HG02642 (cell line): ENCODE results near the gene EPN3.

Experiments
- ATAC-seq: cut with Tn5 transposase; IDR thresholded peaks from one replicate; pipeline ENCODE4 v1.9.1; 2021; ENCODE audit warnings: mild to moderate bottlenecking; ENCODE audit not compliant: unreplicated experiment, poor library complexity

EPN3 gene

DNA sequence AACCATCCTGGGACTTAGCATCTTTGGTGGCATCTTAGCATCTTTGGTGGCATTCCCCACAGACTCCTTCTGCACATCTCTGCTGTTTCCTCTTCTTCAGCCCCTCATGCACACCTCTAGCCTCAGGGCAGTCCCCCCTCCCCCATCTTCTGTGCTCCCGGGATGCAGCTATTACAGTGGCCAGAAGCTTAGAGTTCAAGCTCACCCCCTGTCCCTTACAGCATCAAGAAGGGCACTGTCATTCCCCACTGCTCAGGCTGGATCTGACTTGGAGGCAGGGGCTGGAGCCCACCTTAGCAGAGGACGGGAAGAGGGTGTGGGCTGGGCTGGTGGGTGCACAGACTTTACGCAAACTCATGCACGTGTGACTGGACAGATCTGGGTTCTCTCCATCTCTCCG is 650 bp downstream of the EPN3 start:
- ATAC-seq = no peak

DNA sequence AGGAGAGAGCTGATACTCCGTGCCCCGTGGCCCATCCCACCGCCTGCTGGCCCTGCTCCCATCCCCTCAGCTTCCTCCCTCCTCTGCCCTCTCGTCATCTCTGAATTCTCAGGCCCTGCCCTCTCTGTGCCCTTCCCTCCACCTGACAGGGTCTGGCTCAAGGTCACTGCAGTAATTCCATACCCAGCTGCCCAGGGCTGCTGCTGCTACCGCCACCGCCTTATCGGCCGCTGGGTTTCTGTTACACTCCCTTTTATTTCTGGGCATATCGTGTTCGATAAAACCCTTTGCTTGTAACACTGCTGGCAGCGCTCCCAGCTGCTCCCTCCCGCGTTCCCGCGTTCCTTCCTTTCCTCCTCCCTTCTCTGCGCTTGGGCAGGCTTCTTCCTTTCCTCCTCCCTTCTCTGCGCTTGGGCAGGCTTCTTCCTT is 1.2 kb downstream of the EPN3 start:
- ATAC-seq = no peak

DNA sequence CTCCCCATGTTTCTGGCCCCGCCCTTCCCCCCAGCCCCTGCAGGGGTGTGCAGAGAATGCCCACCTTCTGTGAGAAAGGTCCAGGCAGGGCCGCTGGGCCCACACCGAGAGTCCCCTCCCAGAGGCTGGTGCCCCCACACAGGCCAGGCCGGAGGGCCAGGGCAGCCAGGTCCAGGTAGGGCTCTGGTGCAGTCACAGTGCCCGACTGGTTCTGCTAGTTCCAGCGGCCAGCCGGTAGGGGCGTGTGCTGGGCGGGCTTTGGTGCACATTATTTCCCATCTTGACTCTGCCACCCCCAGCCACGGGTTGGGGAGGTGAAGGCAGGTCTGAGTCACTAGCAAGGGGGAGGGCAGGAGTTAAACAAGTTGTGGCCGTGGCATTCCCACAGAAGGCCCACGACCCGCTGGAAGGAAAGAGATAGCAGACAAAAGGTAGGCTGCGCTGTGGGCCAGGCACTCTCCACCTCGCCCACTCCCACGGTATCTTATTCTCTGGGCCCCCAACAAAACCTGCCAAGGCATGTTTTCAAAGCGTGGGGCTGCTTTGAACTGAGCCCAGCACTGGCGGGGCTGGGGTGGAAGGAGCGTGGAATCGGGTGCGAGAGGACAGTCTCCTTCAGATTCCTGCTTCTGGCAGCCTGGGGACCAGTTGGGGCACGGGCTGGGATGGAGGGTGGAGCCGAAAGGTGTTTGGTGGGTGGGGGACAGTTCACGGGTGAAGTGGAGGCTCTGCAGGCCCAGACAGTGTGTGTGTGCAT is 1.9 kb downstream of the EPN3 start:
- ATAC-seq = no peak

DNA sequence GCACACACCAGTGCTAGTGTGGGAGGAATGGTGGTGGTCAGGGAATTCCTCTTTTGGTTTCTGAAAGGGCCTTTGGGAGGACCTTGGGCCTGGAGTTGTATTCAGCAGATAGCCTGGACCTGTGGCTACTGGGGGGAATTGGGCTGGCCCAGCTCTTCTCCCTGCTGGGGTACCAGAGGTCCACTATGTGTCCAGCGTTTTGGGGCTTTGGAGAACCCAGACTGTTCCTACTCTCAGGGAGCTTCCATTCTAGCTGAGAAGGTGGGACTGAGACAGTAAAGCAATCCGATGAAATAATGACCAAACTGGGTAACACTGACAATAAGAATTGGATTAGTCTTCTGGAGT is 2.4 kb downstream of the EPN3 start:
- ATAC-seq = no peak

DNA sequence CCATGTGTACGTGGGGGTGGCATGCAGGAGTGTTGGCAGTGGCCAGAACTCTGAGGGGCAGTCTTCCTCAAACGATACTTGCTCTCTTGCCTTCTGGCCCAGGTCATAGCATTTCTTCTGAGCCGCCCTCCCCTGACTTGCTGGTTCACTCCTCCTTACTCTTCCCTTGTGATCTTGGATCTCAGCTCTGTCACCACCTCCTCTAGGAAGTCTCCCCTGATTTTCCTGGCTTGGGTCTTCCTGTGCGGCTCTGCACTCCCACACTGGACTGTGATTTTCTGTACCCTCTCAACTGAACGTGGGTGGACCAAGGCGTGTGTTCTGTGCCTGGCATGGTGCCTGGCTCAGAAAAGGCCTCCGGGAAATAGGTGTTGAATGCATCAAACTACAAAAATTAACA is 2.9 kb downstream of the EPN3 start:
- no peak for ATAC-seq

DNA sequence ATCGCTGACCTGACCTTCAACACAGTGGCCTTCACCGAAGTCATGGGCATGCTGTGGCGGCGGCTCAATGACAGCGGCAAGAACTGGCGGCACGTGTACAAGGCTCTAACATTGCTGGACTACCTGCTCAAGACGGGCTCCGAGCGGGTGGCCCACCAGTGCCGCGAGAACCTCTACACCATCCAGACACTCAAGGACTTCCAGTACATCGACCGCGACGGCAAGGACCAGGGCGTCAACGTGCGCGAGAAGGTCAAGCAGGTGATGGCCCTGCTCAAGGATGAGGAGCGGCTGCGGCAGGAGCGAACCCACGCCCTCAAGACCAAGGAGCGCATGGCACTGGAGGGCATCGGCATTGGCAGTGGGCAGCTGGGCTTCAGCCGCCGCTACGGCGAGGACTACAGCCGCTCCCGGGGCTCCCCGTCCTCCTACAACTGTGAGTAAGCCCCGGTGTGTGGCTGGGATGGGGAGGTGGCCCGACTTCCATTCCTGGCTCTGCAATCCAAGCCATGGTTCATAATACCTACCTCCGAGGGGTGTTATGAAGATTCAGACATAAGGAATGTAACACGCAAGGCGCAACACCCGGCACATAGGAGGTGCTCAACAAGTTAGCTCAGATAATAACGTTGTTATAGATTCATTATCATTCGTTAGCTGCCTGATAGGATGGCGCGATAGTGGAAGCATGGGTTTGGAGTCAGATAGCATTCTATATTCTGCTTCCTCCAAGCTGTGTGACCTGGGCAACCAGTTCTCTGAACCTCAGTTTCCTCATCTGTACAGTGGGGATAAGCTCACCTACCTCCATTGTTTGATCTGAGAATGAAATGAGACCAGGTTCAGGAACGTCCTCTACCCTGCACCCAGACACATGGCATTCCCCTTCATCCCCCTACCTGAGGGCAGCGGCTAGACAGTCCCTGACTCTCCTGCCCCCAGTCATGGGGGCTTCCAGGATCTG is 4.4 kb downstream of the EPN3 start:
- no peak for ATAC-seq

DNA sequence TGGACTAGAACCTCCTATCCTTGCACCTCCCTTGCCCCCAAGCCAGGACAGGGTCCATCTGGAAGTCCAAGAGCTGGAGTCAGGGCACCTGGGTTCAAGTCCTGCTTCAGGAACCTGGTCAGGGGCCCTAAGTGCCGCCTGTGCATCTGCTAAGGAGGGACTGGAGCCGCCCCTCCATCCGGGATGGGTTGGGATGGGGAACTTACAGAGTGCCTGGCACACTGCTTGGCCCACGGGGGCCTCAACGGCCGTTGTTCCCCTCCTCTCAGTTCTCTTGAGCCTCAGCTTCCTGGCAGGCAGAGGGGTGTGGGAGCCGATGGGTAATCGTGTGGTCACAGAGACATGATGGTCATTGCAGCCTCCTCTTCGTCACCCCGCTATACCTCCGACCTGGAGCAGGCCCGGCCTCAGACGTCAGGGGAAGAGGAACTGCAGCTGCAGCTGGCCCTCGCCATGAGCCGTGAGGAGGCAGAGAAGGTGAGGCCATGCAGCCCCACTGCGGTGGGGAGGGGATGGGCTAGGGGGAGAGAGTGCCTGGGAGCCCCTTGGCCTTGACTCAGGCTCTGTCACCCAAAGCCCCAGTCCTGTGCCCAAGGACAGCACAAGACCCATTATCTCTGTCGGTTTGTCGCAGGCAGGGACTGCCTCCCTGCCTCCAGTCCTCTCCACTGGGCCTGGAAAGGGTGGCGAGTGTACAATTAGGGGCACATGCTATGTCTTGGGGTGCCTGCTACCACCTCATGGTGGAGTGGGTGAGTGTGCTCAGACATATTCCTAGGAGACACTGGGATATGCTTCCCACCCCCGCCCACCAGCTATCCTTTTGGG is 5.4 kb downstream of the EPN3 start:
- ATAC-seq = no peak

DNA sequence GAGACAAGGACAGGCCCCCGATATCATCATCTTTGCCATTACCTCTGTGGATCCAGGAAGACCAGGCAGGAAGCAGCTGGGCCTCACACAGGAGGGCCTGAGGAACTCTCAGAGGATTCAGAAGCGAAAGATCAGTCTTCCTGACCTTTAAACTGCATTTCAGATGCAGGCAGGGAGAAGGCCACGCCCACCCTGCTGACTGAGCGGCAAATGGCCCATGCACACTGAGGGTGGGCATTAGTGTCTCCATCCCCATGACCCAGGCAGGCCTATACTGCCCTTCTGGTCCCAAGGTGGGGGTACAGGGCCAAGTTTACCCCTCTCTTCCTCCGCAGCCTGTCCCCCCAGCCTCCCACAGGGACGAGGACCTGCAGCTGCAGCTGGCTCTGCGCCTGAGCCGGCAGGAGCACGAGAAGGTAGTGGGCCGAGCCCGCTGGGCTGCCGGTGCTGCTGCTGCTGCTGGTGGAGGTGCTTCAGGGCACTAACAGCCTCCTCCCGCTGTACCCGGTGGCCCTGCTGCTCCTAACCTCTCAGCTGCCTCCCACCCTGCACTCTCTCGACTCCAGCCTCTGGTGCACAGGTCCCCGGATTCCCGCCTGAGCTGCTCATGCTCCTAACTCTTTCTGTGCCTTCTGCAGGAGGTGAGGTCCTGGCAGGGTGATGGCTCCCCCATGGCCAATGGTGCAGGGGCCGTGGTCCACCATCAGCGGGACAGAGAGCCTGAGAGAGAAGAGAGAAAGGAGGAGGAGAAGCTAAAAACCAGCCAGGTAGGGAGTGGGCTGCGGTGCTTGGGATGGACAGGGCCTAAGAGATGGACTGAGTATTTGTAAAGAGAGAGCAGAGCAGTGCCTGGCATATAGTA is 6.2 kb downstream of the EPN3 start:
- no peak for ATAC-seq

DNA sequence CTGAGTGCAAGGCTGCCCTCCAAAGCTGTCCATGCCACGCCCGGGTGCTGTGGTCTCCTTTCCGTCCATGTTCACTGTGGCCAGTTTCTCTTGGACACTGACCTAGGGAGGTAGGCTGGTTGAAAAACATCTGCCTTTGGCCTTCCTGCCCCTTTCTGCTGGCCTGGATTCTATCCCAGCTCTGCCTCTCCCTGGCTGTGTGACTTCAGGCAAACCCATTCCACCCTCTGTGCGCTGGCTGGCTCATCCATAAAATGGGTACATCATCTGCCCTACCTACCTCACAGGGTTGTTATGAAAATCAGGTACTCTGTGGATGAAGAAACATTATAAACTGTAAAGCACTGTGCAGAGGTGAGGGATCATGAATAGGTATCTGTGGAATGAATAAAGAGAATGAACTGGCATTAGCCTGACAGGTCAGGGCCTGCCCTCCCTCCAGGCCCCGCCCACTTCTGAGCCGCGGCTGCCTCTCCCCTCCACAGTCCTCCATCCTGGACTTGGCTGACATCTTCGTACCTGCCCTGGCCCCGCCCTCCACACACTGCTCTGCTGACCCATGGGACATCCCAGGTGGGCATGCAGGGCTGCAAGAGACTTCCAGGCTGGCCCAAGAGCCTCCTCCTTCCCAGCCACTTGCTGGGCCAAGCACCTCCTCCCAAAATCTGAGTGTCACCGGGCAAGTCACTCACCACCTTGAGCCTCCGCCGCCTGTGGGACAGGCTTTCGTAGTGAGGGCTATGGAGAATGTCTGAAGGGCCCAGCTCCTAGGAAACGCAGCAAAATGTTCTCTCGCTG is 7.4 kb downstream of the EPN3 start:
- ATAC-seq = no peak

DNA sequence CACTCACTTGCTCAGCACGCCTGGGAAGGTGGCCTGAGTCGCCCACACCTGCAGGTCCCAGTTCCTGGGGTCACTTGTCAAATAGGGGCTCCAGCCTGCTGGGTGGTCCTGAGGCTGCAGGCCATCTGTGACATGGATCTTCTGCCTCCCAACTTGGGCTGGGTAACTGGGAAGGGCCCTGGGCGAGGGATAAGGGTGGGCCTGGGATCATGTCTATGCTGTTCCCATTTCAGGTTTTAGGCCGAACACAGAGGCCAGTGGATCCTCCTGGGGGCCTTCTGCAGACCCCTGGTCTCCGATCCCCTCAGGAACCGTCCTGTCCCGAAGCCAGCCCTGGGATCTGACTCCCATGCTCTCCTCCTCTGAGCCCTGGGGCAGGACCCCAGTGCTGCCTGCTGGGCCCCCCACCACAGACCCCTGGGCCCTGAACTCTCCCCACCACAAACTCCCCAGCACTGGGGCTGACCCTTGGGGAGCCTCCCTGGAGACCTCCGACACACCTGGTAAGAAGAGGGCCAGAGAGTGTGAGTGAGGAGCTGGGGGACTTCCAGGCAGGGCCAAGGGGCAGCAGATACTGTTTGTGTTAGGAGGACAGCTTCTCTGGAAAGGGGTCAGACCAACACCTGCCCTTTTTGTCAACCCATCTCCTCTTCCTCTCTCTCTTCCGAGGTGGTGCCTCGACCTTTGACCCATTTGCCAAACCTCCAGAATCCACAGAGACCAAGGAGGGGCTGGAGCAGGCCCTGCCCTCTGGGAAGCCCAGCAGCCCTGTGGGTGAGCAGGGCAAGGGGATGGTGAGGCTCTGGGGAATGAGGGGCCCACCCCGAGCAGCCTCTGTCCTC is 8.2 kb downstream of the EPN3 start:
- ATAC-seq = no peak

DNA sequence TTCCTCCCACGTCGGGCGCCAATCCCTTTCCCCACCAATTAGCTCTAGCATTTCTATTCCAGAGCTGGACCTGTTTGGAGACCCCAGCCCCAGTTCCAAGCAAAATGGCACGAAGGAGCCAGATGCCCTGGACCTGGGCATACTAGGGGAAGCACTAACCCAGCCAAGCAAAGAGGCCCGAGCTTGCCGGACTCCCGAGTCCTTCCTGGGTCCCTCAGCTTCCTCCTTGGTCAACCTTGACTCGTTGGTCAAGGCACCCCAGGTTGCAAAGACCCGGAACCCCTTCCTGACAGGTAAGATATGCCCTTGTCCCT is 8.8 kb downstream of the EPN3 start:
- ATAC-seq = no peak

DNA sequence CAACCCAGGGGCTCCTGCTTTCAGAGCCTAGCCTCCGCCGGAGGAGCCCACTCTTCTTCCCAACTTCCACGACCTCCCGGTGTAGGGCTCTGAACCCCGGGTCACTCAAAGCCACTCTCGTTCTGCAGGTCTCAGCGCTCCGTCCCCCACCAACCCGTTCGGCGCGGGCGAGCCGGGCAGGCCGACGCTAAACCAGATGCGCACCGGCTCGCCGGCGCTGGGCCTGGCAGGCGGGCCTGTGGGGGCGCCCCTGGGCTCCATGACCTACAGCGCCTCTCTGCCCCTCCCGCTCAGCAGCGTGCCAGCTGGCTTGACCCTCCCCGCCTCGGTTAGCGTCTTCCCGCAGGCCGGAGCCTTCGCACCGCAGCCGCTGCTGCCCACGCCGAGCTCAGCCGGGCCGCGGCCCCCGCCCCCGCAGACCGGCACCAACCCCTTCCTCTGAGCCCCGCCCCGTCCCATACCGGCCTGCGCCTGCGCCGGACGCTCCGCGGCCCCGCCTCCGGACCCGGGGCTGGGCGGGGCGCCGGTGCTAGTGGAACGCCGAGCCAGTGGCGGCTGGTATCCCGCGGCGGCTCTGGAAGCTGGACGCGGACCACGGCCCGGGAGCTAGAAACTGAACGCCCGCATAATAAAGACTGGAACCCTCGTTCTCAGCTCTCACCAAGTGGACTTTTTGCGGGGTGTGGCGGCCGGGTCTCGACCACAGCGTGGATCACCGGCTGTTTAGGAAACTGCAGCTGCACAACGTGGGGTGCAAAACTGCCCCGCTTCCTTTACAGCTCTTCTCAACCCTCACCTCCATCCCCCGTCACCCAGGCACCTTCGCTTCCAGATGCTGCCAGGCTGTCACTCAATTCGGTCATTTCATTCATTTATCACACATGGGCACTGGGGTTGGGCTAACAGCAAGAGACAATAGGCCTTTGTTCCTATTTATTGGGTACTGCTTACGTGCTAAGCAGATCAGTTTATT is 9.5 kb downstream of the EPN3 start:
- ATAC-seq = peak; percentile 80

DNA sequence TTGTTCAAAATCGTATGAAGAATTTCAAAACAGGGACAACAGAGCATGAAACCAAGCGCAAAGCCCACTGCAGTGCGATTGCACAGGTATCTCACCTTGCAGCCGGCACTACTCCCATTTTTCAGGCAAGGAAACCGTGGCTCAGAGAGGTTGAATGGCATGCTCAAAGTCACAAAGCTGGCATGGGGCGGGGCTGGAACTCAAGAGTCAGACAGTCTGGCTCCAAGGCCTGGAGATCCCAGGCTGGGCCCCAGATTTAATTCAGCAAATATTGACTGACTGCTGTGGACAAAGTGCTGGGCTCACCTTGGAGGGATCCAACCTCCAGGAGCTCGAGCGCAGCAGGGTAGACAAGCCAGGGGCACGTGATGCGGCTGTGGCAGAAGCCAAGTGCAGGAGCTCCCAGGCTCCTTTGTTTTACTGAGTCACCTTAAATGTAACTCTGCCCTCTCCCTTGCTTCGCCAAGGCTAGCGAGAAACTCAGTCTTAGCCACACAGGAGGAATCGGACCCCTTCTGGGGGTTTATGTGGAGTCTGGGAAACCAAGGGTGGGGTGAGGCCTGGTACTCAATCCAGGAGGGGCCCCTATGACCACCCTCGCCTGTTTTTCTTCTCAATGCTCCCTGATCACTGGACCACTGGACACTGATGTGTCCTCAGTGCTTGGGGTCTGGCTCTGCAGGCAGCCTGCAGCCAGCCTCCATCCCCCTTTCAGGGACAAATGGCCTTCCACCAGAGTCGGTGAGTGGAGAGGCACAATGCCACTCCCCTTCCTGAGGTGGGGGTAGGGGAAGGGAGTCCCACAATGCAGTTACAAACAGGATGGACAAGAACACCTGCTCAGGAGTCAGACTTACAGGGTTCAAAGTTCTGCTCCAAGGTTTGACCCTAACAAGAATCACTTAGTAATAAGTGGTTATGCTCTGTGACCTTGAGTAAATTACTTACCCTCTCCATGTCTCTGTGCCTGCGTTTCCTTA is 10.6 kb downstream of the EPN3 start:
- ATAC-seq = no peak

DNA sequence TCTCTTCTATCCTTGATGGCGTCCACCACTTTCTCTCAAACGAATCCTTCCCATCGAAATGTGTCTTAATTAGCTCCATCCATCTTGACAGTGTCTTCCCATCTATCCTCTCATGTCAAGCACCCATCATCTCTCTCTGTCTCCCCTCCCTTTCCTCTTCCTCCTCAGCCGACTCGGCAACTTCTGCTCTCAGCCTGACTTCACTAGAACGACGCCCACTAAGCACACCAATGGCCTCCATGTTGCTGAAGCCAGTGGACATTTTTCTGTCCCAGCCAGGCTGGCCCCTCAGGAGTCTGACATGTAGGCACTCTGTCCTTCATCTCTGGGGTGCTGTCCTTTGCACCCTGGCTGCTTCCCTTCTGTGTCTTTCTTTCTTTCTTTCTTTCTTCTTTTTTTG is 12.0 kb downstream of the EPN3 start:
- ATAC-seq = no peak

DNA sequence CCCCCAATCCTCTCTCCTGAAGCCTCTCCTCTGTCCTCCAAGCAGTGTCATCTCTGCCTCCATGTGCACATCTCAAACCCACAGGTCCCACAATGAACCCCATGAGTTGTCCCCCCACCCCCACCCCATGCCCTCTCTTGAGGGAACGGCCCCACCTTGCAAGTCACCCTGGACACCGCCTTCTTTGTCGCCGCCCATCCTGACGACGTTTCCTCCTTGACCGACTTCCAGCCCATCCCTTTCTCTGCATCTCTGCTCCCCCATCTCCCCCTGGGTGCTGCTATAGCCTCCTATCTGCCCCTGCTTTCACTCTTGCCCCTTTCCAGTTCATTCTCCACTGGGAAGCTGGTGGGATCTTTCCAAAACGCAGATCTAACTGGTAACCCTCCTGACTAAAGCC is 12.8 kb downstream of the EPN3 start:
- ATAC-seq = no peak

DNA sequence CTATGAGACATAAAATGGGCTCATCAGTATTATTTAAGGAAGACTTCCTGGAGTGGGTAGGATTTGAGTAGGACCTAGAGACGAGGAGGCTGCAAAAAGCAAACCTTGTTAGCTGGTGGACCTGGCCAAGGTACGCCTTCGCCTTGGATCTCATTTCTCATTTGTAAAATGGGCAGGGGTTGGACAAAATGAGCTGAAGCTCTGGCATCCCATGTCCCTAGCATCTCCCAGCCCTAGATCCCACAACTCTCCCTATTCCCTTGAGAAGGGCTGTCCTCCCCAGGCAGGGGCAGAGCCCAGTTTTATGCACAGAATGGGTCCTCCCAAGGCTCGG is 14.1 kb downstream of the EPN3 start:
- ATAC-seq = no peak
